NT2/D1 (cell line): Measurements from ENCODE around the gene TMEM263.

ENCODE experiments used
- DNase-seq: peaks from one replicate; pipeline ENCODE4 v3.0.0-alpha.2; 2011; ENCODE audit warnings: low read depth, low spot score
- H3K27me3 ChIP-seq: 2 replicates; pipeline ENCODE4 v1.6.0; 2011; ENCODE audit warnings: mild to moderate bottlenecking; ENCODE audit not compliant: insufficient read length, insufficient read depth
- H3K36me3 ChIP-seq: 2 replicates; pipeline ENCODE4 v1.6.1; 2011; ENCODE audit warnings: mild to moderate bottlenecking, low read length, mixed read lengths; ENCODE audit not compliant: insufficient read depth, insufficient read length
- H3K4me1 ChIP-seq: 2 replicates; pipeline ENCODE4 v1.5.1; 2011; ENCODE audit not compliant: insufficient read depth, insufficient read length
- H3K4me3 ChIP-seq: 2 replicates; pipeline ENCODE4 v1.5.1; 2011; ENCODE audit warnings: low read depth; ENCODE audit not compliant: insufficient read length
- H3K9ac ChIP-seq: 2 replicates; pipeline ENCODE4 v1.6.0; 2011; ENCODE audit warnings: low read depth; ENCODE audit not compliant: insufficient read length
- H3K9me3 ChIP-seq: 2 replicates; pipeline ENCODE4 v1.5.1; 2011; ENCODE audit warnings: mild to moderate bottlenecking, low read length; ENCODE audit not compliant: insufficient read depth
- SUZ12 ChIP-seq: IDR thresholded peaks from 2 replicates; pipeline ENCODE4 v1.6.1; 2011; ENCODE audit not compliant: insufficient read length, insufficient read depth; ENCODE audit errors: extremely low read depth
- YY1 ChIP-seq: IDR thresholded peaks from 2 replicates; pipeline ENCODE4 v1.6.1; 2011; ENCODE audit not compliant: insufficient read length, insufficient read depth
- ZNF274 ChIP-seq: IDR thresholded peaks from 2 replicates; pipeline ENCODE4 v1.6.1; 2011; ENCODE audit warnings: mild to moderate bottlenecking, low read depth, low read length

TMEM263 gene

GRCh38 chr12:106980944-106981343, 25.2 kb downstream of the TMEM263 start:
- Histone ChIP-seq H3K27me3 (no peaks in the 10 kb centered on the region), H3K4me1 (no peaks in the 10 kb centered on the region), H3K4me3 (no peak overlapping the region), H3K9ac (no peak overlapping the region), H3K36me3 (peaks cover 47% of the 10 kb centered on the region), H3K9me3 (no peaks in the 10 kb centered on the region)
- no peak for DNase-seq
- TF ChIP-seq YY1: no peak
- no peak for TF ChIP-seq ZNF274
- TF ChIP-seq SUZ12: no peak

- Histone ChIP-seq H3K4me3 (no peak overlapping the region), H3K9ac (no peak overlapping the region), H3K9me3 (no peaks in the 10 kb centered on the region), H3K36me3 (peaks cover 43% of the 10 kb centered on the region), H3K4me1 (no peaks in the 10 kb centered on the region), H3K27me3 (no peaks in the 10 kb centered on the region)
- no peak for DNase-seq
- no peak for TF ChIP-seq ZNF274
- TF ChIP-seq SUZ12: no peak
- TF ChIP-seq YY1: no peak
Observed at GRCh38 chr12:106981788-106982187, 26.1 kb downstream of the TMEM263 start.

- H3K9me3 ChIP-seq: no peaks in the 10 kb centered on the region
- peaks cover 40% of the 10 kb centered on the region for H3K36me3 ChIP-seq
- no peak for DNase-seq
- no peak overlapping the region for H3K9ac ChIP-seq
- TF ChIP-seq SUZ12 (no peak), ZNF274 (no peak), YY1 (no peak)
- no peak overlapping the region for H3K4me3 ChIP-seq
- no peaks in the 10 kb centered on the region for H3K4me1 ChIP-seq
- H3K27me3 ChIP-seq: no peaks in the 10 kb centered on the region
Observed at GRCh38 chr12:106982229-106982628, 26.5 kb downstream of the TMEM263 start.

- no peak for DNase-seq
- Histone ChIP-seq H3K4me3 (no peak overlapping the region), H3K4me1 (no peaks in the 10 kb centered on the region), H3K9me3 (no peaks in the 10 kb centered on the region), H3K27me3 (no peaks in the 10 kb centered on the region), H3K36me3 (peaks cover 31% of the 10 kb centered on the region), H3K9ac (no peak overlapping the region)
- TF ChIP-seq YY1: no peak
- TF ChIP-seq SUZ12: no peak
- no peak for TF ChIP-seq ZNF274
Observed at GRCh38 chr12:106984588-106985137, 29.0 kb downstream of the TMEM263 start.

GRCh38 chr12:106985479-106985878, 29.8 kb downstream of the TMEM263 start:
- TF ChIP-seq SUZ12 (no peak), ZNF274 (no peak), YY1 (no peak)
- Histone ChIP-seq H3K36me3 (peaks cover 33% of the 10 kb centered on the region), H3K9ac (no peak overlapping the region), H3K4me3 (no peak overlapping the region), H3K9me3 (no peaks in the 10 kb centered on the region), H3K4me1 (no peaks in the 10 kb centered on the region), H3K27me3 (no peaks in the 10 kb centered on the region)
- DNase-seq: no peak

GRCh38 chr12:106986135-106986534, 30.4 kb downstream of the TMEM263 start:
- no peak for DNase-seq

GRCh38 chr12:106986625-106987389, 31.1 kb downstream of the TMEM263 start, which contains the start of gene MTERF2:
TSS of gene MTERF2 (minus strand) at chr12:106987146. CDS start at chr12:106978714, 8,432 bp downstream.
- Histone ChIP-seq H3K4me3 (peak within 1 kb of the TSS; percentile 73), H3K4me1 (no peaks in the 10 kb centered on the region), H3K9me3 (no peaks in the 10 kb centered on the region), H3K36me3 (peaks cover 32% of the 10 kb centered on the region), H3K27me3 (no peaks in the 10 kb centered on the region), H3K9ac (peak within 1 kb of the TSS; percentile 90)
- TF ChIP-seq YY1 (no peak), SUZ12 (no peak), ZNF274 (no peak)
- peak; percentile 93 for DNase-seq

More at GRCh38 chr12:106986135-106986534, 30.4 kb downstream of the TMEM263 start:
- Histone ChIP-seq H3K9me3 (no peaks in the 10 kb centered on the region), H3K9ac (peak overlapping the region; percentile 90), H3K4me3 (peak overlapping the region; percentile 73), H3K4me1 (no peaks in the 10 kb centered on the region), H3K27me3 (no peaks in the 10 kb centered on the region), H3K36me3 (peaks cover 33% of the 10 kb centered on the region)
- TF ChIP-seq SUZ12: no peak
- TF ChIP-seq YY1: no peak
- no peak for TF ChIP-seq ZNF274

- TF ChIP-seq ZNF274 (no peak), SUZ12 (no peak), YY1 (no peak)
Observed at GRCh38 chr12:106987846-106988245, 32.1 kb downstream of the TMEM263 start.

More at GRCh38 chr12:106987846-106988245, 32.1 kb downstream of the TMEM263 start:
- H3K9me3 ChIP-seq: no peaks in the 10 kb centered on the region
- H3K4me3 ChIP-seq: no peak overlapping the region
- no peaks in the 10 kb centered on the region for H3K4me1 ChIP-seq
- H3K36me3 ChIP-seq: peaks cover 30% of the 10 kb centered on the region
- no peak overlapping the region for H3K9ac ChIP-seq
- DNase-seq: no peak
- H3K27me3 ChIP-seq: no peaks in the 10 kb centered on the region
